Measurements from ENCODE around the gene AGPAT3.

DNA sequence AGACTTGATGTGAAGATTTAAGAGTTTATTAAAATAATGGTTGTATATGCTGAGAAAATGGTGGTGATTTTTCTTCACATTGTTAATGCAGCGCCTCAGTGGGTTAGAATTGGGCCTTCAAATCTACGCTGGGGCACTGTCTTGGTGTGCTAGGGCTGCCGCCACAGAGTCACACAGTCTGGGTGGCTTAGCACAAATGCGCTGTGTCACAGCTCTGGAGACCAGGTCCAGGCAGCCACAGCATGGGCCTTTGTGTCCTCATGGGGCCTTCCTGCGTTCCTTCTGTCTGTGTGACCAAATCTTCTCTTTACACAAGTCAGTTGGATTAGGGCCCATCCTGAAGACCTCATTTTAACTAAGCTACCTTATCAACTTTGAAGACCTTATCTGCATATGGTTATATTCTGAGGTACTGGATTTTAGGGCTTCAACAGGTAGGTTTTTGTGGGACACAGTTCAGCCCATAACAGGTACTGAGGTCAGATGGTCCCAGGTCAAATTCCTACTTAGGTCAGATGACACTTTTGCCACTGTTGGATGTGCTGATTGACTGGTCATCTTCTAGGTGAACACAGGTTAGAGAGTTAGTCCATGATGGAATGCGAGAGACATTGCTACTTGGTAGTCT lies 164.6 kb downstream of the AGPAT3 start:
- TF ChIP-seq, protein P1, sequence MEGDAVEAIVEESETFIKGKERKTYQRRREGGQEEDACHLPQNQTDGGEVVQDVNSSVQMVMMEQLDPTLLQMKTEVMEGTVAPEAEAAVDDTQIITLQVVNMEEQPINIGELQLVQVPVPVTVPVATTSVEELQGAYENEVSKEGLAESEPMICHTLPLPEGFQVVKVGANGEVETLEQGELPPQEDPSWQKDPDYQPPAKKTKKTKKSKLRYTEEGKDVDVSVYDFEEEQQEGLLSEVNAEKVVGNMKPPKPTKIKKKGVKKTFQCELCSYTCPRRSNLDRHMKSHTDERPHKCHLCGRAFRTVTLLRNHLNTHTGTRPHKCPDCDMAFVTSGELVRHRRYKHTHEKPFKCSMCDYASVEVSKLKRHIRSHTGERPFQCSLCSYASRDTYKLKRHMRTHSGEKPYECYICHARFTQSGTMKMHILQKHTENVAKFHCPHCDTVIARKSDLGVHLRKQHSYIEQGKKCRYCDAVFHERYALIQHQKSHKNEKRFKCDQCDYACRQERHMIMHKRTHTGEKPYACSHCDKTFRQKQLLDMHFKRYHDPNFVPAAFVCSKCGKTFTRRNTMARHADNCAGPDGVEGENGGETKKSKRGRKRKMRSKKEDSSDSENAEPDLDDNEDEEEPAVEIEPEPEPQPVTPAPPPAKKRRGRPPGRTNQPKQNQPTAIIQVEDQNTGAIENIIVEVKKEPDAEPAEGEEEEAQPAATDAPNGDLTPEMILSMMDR (IDR thresholded peaks at IDR 0.05; ENCODE audit: poor library complexity) = no peak
- TF ChIP-seq EZH2phosphoT487 (IDR thresholded peaks at IDR 0.05; ENCODE audit: low read depth, severe bottlenecking, unreplicated experiment) = no peak

Measured in hepatocyte (in vitro differentiated cells).